HCT116 (cell line): ENCODE data around the gene GANC. TPM values are rescaled to one million over a fixed set of nuclear protein-coding genes. Genes with fewer than 3 reads are reported as not detected.

Experiments
- ATAC-seq: fragments of 200-7000 bp; cut with Tn5 transposase; 2 replicates; pipeline ENCODE4 v1.9.1; 2020; ENCODE audit warnings: mild to moderate bottlenecking, moderate library complexity
- BruUV-seq: library from RNA; stranded (reverse); fragments of 400-500 nt; replicated peaks from 2 replicates; lab custom pipeline; 2021; lab: Mats Ljungman, UMichigan
- CTCF ChIA-PET: fragments of 300-600 bp; sonication (Branson Sonifier 250); formaldehyde crosslinking; loops from one replicate; lab custom pipeline; 2021; ENCODE audit warnings: antibody characterized with exemption; lab: Charles Lee
- POLR2A ChIA-PET: fragments of 300-600, 350-600 bp; sonication (Branson Sonifier 250); formaldehyde crosslinking; loops from one replicate; lab custom pipeline; 2021; ENCODE audit warnings: antibody characterized with exemption; lab: Charles Lee
- RAD21 ChIA-PET, 2 experiments: fragments of 300-600 bp; sonication (Branson Sonifier 250); formaldehyde crosslinking; loops; one replicate each; lab custom pipeline; 2023; ENCODE audit warnings: low total read pairs in 2 of 2; ENCODE audit not compliant: uncharacterized antibody in 2 of 2, unreplicated experiment in 2 of 2, low non-redundant PET in 1 of 2; lab: Charles Lee
- DNase-seq: peaks from one replicate; pipeline ENCODE4 v3.0.0-alpha.2; 2010; ENCODE audit warnings: low read depth, low spot score
- H2AFZ ChIP-seq: fragments of 200-600 bp; shearing (Covaris generic), sonication (generic); 2 replicates; pipeline ENCODE4 v1.6.1; 2017; ENCODE audit warnings: low read depth, mixed run types, mixed read lengths, antibody characterized with exemption, low read length; ENCODE audit not compliant: poor library complexity, severe bottlenecking
- H3K27ac ChIP-seq: 2 replicates; pipeline ENCODE4 v1.5.1; 2012; ENCODE audit warnings: low read depth, low read length
- H3K27me3 ChIP-seq: fragments of 200-600 bp; sonication (generic); 2 replicates; pipeline ENCODE4 v1.6.1; 2016; ENCODE audit warnings: mixed run types, low read length, mixed read lengths; ENCODE audit not compliant: insufficient read depth
- H3K36me3 ChIP-seq, 2 experiments: fragments of 200-500 bp in 1 of 2; fragments of 200-600 bp in 1 of 2; sonication (Bioruptor generic) in 1 of 2; sonication (generic) in 1 of 2; 2 replicates each; pipeline versions ENCODE4 v1.5.1 to v1.6.1; 2014 to 2016; ENCODE audit warnings: low read length in 2 of 2, inconsistent platforms in 1 of 2, mixed read lengths in 1 of 2, mixed run types in 1 of 2; ENCODE audit not compliant: insufficient read depth in 2 of 2, control insufficient read depth in 1 of 2
- H3K4me1 ChIP-seq, 2 experiments: fragments of 200-600 bp in 1 of 2; sonication (generic) in 1 of 2; 2 replicates each; pipeline versions ENCODE4 v1.5.1 to v1.6.1; 2012 to 2017; ENCODE audit warnings: low read length in 2 of 2, inconsistent platforms in 1 of 2, mild to moderate bottlenecking in 1 of 2, mixed read lengths in 1 of 2, mixed run types in 1 of 2, moderate library complexity in 1 of 2; ENCODE audit not compliant: insufficient read depth in 2 of 2, control insufficient read depth in 1 of 2
- H3K4me2 ChIP-seq: fragments of 200-600 bp; sonication (generic); 2 replicates; pipeline ENCODE4 v1.6.1; 2017; ENCODE audit warnings: mixed run types, low read length, mixed read lengths
- H3K4me3 ChIP-seq, 2 experiments: fragments of 200-600 bp in 1 of 2; sonication (generic) in 1 of 2; replicated peaks in 1 of 2; 2 replicates each; pipeline ENCODE4 v1.5.1; 2011 to 2016; ENCODE audit warnings: low read length in 2 of 2, control low read depth in 1 of 2, low read depth in 1 of 2, mild to moderate bottlenecking in 1 of 2, mixed read lengths in 1 of 2, mixed run types in 1 of 2
- H3K79me2 ChIP-seq: fragments of 200-600 bp; sonication (generic); 2 replicates; pipeline ENCODE4 v1.6.1; 2017; ENCODE audit warnings: mild to moderate bottlenecking, mixed run types, low read length, moderate library complexity, mixed read lengths; ENCODE audit not compliant: insufficient read depth
- H3K9ac ChIP-seq: fragments of 200-600 bp; sonication (generic); 2 replicates; pipeline ENCODE4 v1.6.1; 2016; ENCODE audit warnings: low read length, mixed read lengths
- H3K9me2 ChIP-seq: fragments of 200-600 bp; sonication (generic), shearing (Covaris generic); 2 replicates; pipeline ENCODE4 v1.6.1; 2017; ENCODE audit warnings: mixed run types, mild to moderate bottlenecking, moderate library complexity; ENCODE audit not compliant: insufficient read depth
- H3K9me3 ChIP-seq, 2 experiments: fragments of 200-500 bp in 1 of 2; fragments of 200-600 bp in 1 of 2; sonication (Bioruptor generic) in 1 of 2; sonication (generic) in 1 of 2; 2 replicates each; pipeline ENCODE4 v1.6.1; 2014 to 2017; ENCODE audit warnings: low read length in 2 of 2, mixed read lengths in 2 of 2, inconsistent platforms in 1 of 2, low read depth in 1 of 2, mild to moderate bottlenecking in 1 of 2, mixed run types in 1 of 2, moderate library complexity in 1 of 2; ENCODE audit not compliant: control insufficient read depth in 1 of 2, insufficient read depth in 1 of 2
- H4K20me1 ChIP-seq: fragments of 200-600 bp; sonication (generic), shearing (Covaris generic); 2 replicates; pipeline ENCODE4 v1.6.1; 2017; ENCODE audit warnings: mixed run types, mild to moderate bottlenecking, moderate library complexity; ENCODE audit not compliant: insufficient read depth
- ATF3 ChIP-seq: IDR thresholded peaks from 2 replicates; pipeline ENCODE4 v1.6.1; 2012
- CBX3 ChIP-seq: IDR thresholded peaks from 2 replicates; pipeline ENCODE4 v1.6.1; 2012; ENCODE audit warnings: low read depth
- CEBPB ChIP-seq: IDR thresholded peaks from 2 replicates; pipeline ENCODE4 v1.6.1; 2012; ENCODE audit warnings: low read depth
- CTCF ChIP-seq, 3 experiments: fragments of 200-600 bp in 1 of 3; sonication (generic) in 1 of 3; IDR thresholded peaks in 2 of 3; conservative IDR thresholded peaks in 1 of 3; 2 replicates each; pipeline ENCODE4 v1.5.1; 2012 to 2017; ENCODE audit warnings: low read depth in 2 of 3, low read length in 2 of 3, antibody characterized with exemption in 1 of 3, borderline replicate concordance in 1 of 3, control low read depth in 1 of 3, mild to moderate bottlenecking in 1 of 3, mixed read lengths in 1 of 3, mixed run types in 1 of 3, moderate library complexity in 1 of 3; ENCODE audit not compliant: insufficient read depth in 1 of 3
- EGR1 ChIP-seq: IDR thresholded peaks from 2 replicates; pipeline ENCODE4 v1.6.1; 2012; ENCODE audit warnings: low read depth
- ELF1 ChIP-seq: IDR thresholded peaks from 2 replicates; pipeline ENCODE4 v1.6.1; 2012; ENCODE audit warnings: low read depth, borderline replicate concordance
- EZH2 ChIP-seq: fragments of 200-600 bp; sonication (generic); IDR thresholded peaks from 2 replicates; pipeline ENCODE4 v1.6.1; 2017; ENCODE audit warnings: antibody characterized with exemption, mixed run types
- EZH2phosphoT487 ChIP-seq: fragments of 200-600 bp; IDR thresholded peaks from 2 replicates; pipeline ENCODE4 v1.6.1; 2018; ENCODE audit warnings: antibody characterized with exemption, borderline replicate concordance
- FOSL1 ChIP-seq: IDR thresholded peaks from 2 replicates; pipeline ENCODE4 v1.6.1; 2012; ENCODE audit warnings: low read depth
- JUND ChIP-seq: IDR thresholded peaks from 2 replicates; pipeline ENCODE4 v1.6.1; 2012
- POLR2AphosphoS5 ChIP-seq: IDR thresholded peaks from 2 replicates; pipeline ENCODE4 v1.6.1; 2011; ENCODE audit warnings: mild to moderate bottlenecking, low read depth, low read length, moderate library complexity
- REST ChIP-seq: IDR thresholded peaks from 2 replicates; pipeline ENCODE4 v1.6.1; 2012; ENCODE audit warnings: low read depth
- SIN3A ChIP-seq: IDR thresholded peaks from 2 replicates; pipeline ENCODE4 v1.6.1; 2012; ENCODE audit warnings: low read depth
- SRF ChIP-seq: IDR thresholded peaks from 2 replicates; pipeline ENCODE4 v1.6.1; 2012; ENCODE audit warnings: low read depth
- TCF7L2 ChIP-seq: IDR thresholded peaks from 2 replicates; pipeline ENCODE4 v1.7.0; 2011; ENCODE audit warnings: borderline replicate concordance, inconsistent platforms; ENCODE audit not compliant: insufficient read depth, insufficient read length; ENCODE audit errors: extremely low read depth
- YY1 ChIP-seq: IDR thresholded peaks from 2 replicates; pipeline ENCODE4 v1.6.1; 2011; ENCODE audit warnings: low read length, low read depth, moderate library complexity, mild to moderate bottlenecking; ENCODE audit not compliant: insufficient replicate concordance; ENCODE audit errors: extremely low read depth
- ZFX ChIP-seq: fragments of 450-650 bp; IDR thresholded peaks from 2 replicates; pipeline ENCODE4 v1.6.1; 2017
- ZNF274 ChIP-seq: fragments of 200-500 bp; sonication (Bioruptor generic); IDR thresholded peaks from 2 replicates; pipeline ENCODE4 v1.6.1; 2014; ENCODE audit warnings: mild to moderate bottlenecking, low read depth, low read length, inconsistent platforms
- intact Hi-C: fragments of 100-400 bp; cut with micrococcal nuclease; formaldehyde crosslinking; loops from 2 replicates; pipeline ENCODE4 v1.10.0; 2022
- total RNA-seq: library from RNA; stranded (reverse); gene quantifications from one replicate; pipeline ENCODE4 v1.2.1, GENCODE V29; 2021; ENCODE audit not compliant: unreplicated experiment

Gene GANC
- total RNA-seq, 1 experiment from 2014 or later = 13.1 TPM

GRCh38 chr15:42232606-42233005 lies 40.4 kb upstream of the GANC start:
- no peak overlapping the region for H2AFZ ChIP-seq
- no peak overlapping the region for H3K4me2 ChIP-seq
- POLR2A ChIA-PET = no interaction called here
- H4K20me1 ChIP-seq = no peaks in the 10 kb centered on the region
- RAD21 ChIA-PET = no interaction called here
- H3K27me3 ChIP-seq = no peaks in the 10 kb centered on the region
- TF ChIP-seq EZH2 = no peak
- no peak for TF ChIP-seq POLR2AphosphoS5
- no peak for TF ChIP-seq CTCF (IDR thresholded peaks at IDR 0.05 in 2 of 3, conservative IDR thresholded peaks at IDR 0.05 in 1 of 3; ENCODE audit: borderline replicate concordance in 1 of 3, insufficient read depth in 1 of 3, low read depth in 2 of 3, low read length in 2 of 3)
- TF ChIP-seq ELF1 = no peak
- no peak for TF ChIP-seq TCF7L2
- TF ChIP-seq JUND = no peak
- TF ChIP-seq SIN3A = no peak
- no peak for TF ChIP-seq SRF
- no peak for TF ChIP-seq FOSL1
- no peak for TF ChIP-seq ATF3
- no peak for TF ChIP-seq CBX3
- no peak for TF ChIP-seq REST
- no peak for TF ChIP-seq CEBPB
- no peak for TF ChIP-seq YY1
- TF ChIP-seq ZNF274 = no peak
- no peak for TF ChIP-seq EZH2phosphoT487
- no peak for TF ChIP-seq EGR1
- no peak for TF ChIP-seq ZFX
- no peak overlapping the region for H3K9ac ChIP-seq
- no peak overlapping the region for H3K27ac ChIP-seq
- H3K4me1 ChIP-seq = no peaks in the 10 kb centered on the region
- intact Hi-C loops = no loop called here
- CTCF ChIA-PET = no interaction called here
- H3K9me3 ChIP-seq = no peaks in the 10 kb centered on the region
- no TSS peak for BruUV-seq
- no peak overlapping the region for H3K4me3 ChIP-seq
- DNase-seq (no peak), ATAC-seq (no peak)
- H3K9me2 ChIP-seq = no peaks in the 10 kb centered on the region
- no peaks in the 10 kb centered on the region for H3K79me2 ChIP-seq
- H3K36me3 ChIP-seq = peaks cover 14 to 16% of the 10 kb centered on the region in 2 experiments; a peak in 3 of 4 replicates
